BE2C (cell line): Measurements from ENCODE around the gene SFSWAP.

Experiments used
- DNase-seq: peaks from one replicate; pipeline ENCODE4 v3.0.0-alpha.2; 2020
- H3K27me3 ChIP-seq: fragments of 250-450 bp; sonication (Bioruptor Pico); 2 replicates; pipeline ENCODE4 v1.5.1; 2020; ENCODE audit warnings: mild to moderate bottlenecking
- H3K36me3 ChIP-seq: fragments of 250-450 bp; sonication (Bioruptor Pico); 2 replicates; pipeline ENCODE4 v1.5.1; 2020; ENCODE audit warnings: mild to moderate bottlenecking
- H3K4me1 ChIP-seq: fragments of 250-450 bp; sonication (Bioruptor Pico); 2 replicates; pipeline ENCODE4 v1.5.1; 2020
- H3K4me3 ChIP-seq: 2 replicates; pipeline ENCODE4 v1.5.1; 2011; ENCODE audit warnings: low read depth, low read length
- H3K9me3 ChIP-seq: fragments of 250-450 bp; sonication (Bioruptor Pico); 2 replicates; pipeline ENCODE4 v1.5.1; 2020
- CTCF ChIP-seq: IDR thresholded peaks from 2 replicates; pipeline ENCODE4 v1.5.1; 2012; ENCODE audit warnings: mild to moderate bottlenecking, low read depth, low read length

Gene SFSWAP

DNA sequence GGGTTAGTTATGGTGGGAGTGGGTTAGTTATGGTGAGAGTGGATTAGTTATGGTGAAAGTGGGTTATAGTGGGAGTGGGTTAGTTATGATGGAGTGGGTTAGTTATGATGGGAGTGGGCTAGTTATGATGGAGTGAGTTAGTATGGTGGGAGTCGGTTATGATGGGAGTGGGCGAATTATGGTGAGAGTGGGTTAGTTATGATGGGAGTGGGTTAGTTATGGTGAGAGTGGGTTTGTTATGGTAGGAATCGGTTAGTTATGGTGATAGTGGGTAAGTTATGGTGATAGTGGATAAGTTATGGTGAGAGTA, 22.1 kb upstream of the SFSWAP start:
- no peak for TF ChIP-seq CTCF
- Histone ChIP-seq H3K27me3 (0 out of 2 replicates have a peak, but pooled peaks cover 2% of the 10 kb centered on the region), H3K36me3 (no peaks in the 10 kb centered on the region), H3K4me1 (no peaks in the 10 kb centered on the region), H3K9me3 (no peaks in the 10 kb centered on the region), H3K4me3 (no peak overlapping the region)
- no peak for DNase-seq

GRCh38 chr12:131690320-131690719, 20.6 kb upstream of the SFSWAP start:
- H3K36me3 ChIP-seq, result no peaks in the 10 kb centered on the region
- no peak for TF ChIP-seq CTCF
- no peaks in the 10 kb centered on the region for H3K9me3 ChIP-seq
- H3K27me3 ChIP-seq, result 0 out of 2 replicates have a peak, but pooled peaks cover 2% of the 10 kb centered on the region
- H3K4me1 ChIP-seq, result no peaks in the 10 kb centered on the region
- H3K4me3 ChIP-seq, result no peak overlapping the region
- DNase-seq, result no peak

GRCh38 chr12:131692431-131692830, 18.5 kb upstream of the SFSWAP start:
- TF ChIP-seq CTCF, result no peak
- Histone ChIP-seq H3K9me3 (no peaks in the 10 kb centered on the region), H3K4me3 (no peak overlapping the region), H3K27me3 (0 out of 2 replicates have a peak, but pooled peaks cover 2% of the 10 kb centered on the region), H3K36me3 (no peaks in the 10 kb centered on the region), H3K4me1 (no peaks in the 10 kb centered on the region)
- DNase-seq, result no peak

DNA sequence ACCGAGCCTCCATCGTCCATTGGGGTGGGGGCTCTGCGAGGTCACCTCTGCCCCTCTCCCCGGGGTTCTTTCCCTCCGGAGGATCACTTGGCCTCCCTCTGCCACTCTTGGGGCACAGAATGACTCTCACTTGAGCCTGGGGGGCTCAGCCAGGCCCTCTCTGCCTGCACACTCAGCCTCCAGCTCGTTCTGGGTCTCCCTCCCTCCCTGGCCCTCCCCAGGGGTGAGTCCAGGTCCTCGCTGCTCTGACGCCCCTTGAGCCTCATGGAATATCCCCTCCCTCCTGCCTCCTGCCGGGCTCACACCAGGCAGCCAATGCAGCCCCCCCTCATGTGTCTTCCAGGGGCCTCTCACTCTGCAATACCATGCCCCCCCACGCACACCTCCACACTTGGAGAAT, 17.7 kb upstream of the SFSWAP start:
- Histone ChIP-seq H3K9me3 (no peaks in the 10 kb centered on the region), H3K4me3 (no peak overlapping the region), H3K27me3 (peaks cover 8% of the 10 kb centered on the region; the same call in 1 of the 2 replicates), H3K4me1 (no peaks in the 10 kb centered on the region), H3K36me3 (no peaks in the 10 kb centered on the region)
- no peak for DNase-seq
- no peak for TF ChIP-seq CTCF

GRCh38 chr12:131694116-131694838, 16.6 kb upstream of the SFSWAP start:
- no peak for DNase-seq
- Histone ChIP-seq H3K4me3 (no peak overlapping the region), H3K36me3 (no peaks in the 10 kb centered on the region), H3K27me3 (peaks cover 13% of the 10 kb centered on the region), H3K9me3 (no peaks in the 10 kb centered on the region), H3K4me1 (no peaks in the 10 kb centered on the region)
- no peak for TF ChIP-seq CTCF

- no peaks in the 10 kb centered on the region for H3K36me3 ChIP-seq
- H3K4me3 ChIP-seq, result no peak overlapping the region
- TF ChIP-seq CTCF, result no peak
- H3K9me3 ChIP-seq, result no peaks in the 10 kb centered on the region
- no peak for DNase-seq
- H3K4me1 ChIP-seq, result no peaks in the 10 kb centered on the region
- peaks cover 19% of the 10 kb centered on the region for H3K27me3 ChIP-seq
Measured at GRCh38 chr12:131695968-131696367, 14.9 kb upstream of the SFSWAP start.
